ENCODE data around the gene SIPA1L3. TPM values are rescaled to one million over a fixed set of nuclear protein-coding genes. Genes with fewer than 3 reads are reported as not detected.

The SIPA1L3 gene
- total RNA-seq, 2 donors from 2014 or later, result 42.8 to 48.2 TPM

DNA sequence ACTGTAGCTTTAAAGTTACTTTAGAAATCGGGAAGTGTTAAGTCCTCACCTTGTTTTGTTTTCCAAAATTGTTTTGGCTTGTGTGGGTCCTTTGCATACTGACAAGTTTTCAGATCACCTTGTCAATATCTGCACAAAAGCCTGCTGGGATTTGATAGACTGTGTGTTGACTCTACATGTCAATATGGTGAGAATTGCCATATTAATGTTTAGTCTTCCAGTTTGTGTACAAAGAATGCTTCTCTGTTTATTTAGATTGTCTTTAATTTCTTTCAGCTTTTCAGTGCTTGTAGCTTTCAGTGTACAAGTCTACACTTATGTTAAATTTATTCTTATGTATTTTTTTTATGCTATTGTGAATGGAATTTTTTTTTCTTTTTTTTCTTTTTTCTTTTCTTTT lies 50.2 kb downstream of the SIPA1L3 start:
- H3K9ac ChIP-seq (ENCODE audit: extremely low read depth, low read length, poor library complexity, severe bottlenecking), result no peak overlapping the region
- no peak overlapping the region for H3K4me3 ChIP-seq (ENCODE audit: low read length)
- TF ChIP-seq, protein P1, sequence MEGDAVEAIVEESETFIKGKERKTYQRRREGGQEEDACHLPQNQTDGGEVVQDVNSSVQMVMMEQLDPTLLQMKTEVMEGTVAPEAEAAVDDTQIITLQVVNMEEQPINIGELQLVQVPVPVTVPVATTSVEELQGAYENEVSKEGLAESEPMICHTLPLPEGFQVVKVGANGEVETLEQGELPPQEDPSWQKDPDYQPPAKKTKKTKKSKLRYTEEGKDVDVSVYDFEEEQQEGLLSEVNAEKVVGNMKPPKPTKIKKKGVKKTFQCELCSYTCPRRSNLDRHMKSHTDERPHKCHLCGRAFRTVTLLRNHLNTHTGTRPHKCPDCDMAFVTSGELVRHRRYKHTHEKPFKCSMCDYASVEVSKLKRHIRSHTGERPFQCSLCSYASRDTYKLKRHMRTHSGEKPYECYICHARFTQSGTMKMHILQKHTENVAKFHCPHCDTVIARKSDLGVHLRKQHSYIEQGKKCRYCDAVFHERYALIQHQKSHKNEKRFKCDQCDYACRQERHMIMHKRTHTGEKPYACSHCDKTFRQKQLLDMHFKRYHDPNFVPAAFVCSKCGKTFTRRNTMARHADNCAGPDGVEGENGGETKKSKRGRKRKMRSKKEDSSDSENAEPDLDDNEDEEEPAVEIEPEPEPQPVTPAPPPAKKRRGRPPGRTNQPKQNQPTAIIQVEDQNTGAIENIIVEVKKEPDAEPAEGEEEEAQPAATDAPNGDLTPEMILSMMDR (conservative IDR thresholded peaks at IDR 0.05), result no peak
- no peaks in the 10 kb centered on the region for H3K36me3 ChIP-seq (ENCODE audit: control insufficient read depth, insufficient read depth, low read length)
- H3K36me3 Mint-ChIP-seq (ENCODE audit: low read depth), result peaks cover 8% of the 10 kb centered on the region
- DNase-seq, result no peak
- WGBS, 2 experiments (ENCODE audit: insufficient coverage in 1 of 2, insufficient read length in 1 of 2), result 89% methylated on average over 1 of the region's 1 CpG; no CpG with 5 or more reads in 1 of the 2 experiments
- H3K27me3 ChIP-seq (ENCODE audit: control insufficient read depth, insufficient read depth, low read length, poor library complexity, severe bottlenecking), result no peaks in the 10 kb centered on the region
- H3K27me3 Mint-ChIP-seq (ENCODE audit: insufficient read depth), result no peaks in the 10 kb centered on the region
- H3K4me3 Mint-ChIP-seq, result no peak overlapping the region
- no peaks in the 10 kb centered on the region for H3K9me3 ChIP-seq (ENCODE audit: control insufficient read depth, low read length)
- peaks cover 6% of the 10 kb centered on the region for H3K4me1 ChIP-seq (ENCODE audit: control insufficient read depth, insufficient read depth, low read length)
- peaks cover 13% of the 10 kb centered on the region for H3K9me3 Mint-ChIP-seq
- H3K27ac ChIP-seq (ENCODE audit: low read depth, low read length), result no peak overlapping the region
- H3K4me1 Mint-ChIP-seq, result peaks cover 22% of the 10 kb centered on the region
- H3K27ac Mint-ChIP-seq, result no peak overlapping the region

GRCh38 chr19:37959665-37960114 lies 52.7 kb downstream of the SIPA1L3 start:
- H3K9ac ChIP-seq (ENCODE audit: extremely low read depth, low read length, poor library complexity, severe bottlenecking), result no peak overlapping the region
- Mint-ChIP-seq H3K36me3 (ENCODE audit: low read depth) (peaks cover 8% of the 10 kb centered on the region), H3K27me3 (ENCODE audit: insufficient read depth) (no peaks in the 10 kb centered on the region), H3K4me3 (no peak overlapping the region), H3K4me1 (peaks cover 3% of the 10 kb centered on the region), H3K9me3 (peaks cover 13% of the 10 kb centered on the region), H3K27ac (no peak overlapping the region)
- no peaks in the 10 kb centered on the region for H3K4me1 ChIP-seq (ENCODE audit: control insufficient read depth, insufficient read depth, low read length)
- H3K36me3 ChIP-seq (ENCODE audit: control insufficient read depth, insufficient read depth, low read length), result no peaks in the 10 kb centered on the region
- H3K27me3 ChIP-seq (ENCODE audit: control insufficient read depth, insufficient read depth, low read length, poor library complexity, severe bottlenecking), result no peaks in the 10 kb centered on the region
- TF ChIP-seq, protein P1 (conservative IDR thresholded peaks at IDR 0.05), result no peak
- H3K9me3 ChIP-seq (ENCODE audit: control insufficient read depth, low read length), result no peaks in the 10 kb centered on the region
- DNase-seq, result no peak
- no peak overlapping the region for H3K4me3 ChIP-seq (ENCODE audit: low read length)
- H3K27ac ChIP-seq (ENCODE audit: low read depth, low read length), result no peak overlapping the region
- WGBS, 2 experiments (ENCODE audit: insufficient coverage in 1 of 2, insufficient read length in 1 of 2), result no CpG with 5 or more reads among the region's 3 CpGs

DNA sequence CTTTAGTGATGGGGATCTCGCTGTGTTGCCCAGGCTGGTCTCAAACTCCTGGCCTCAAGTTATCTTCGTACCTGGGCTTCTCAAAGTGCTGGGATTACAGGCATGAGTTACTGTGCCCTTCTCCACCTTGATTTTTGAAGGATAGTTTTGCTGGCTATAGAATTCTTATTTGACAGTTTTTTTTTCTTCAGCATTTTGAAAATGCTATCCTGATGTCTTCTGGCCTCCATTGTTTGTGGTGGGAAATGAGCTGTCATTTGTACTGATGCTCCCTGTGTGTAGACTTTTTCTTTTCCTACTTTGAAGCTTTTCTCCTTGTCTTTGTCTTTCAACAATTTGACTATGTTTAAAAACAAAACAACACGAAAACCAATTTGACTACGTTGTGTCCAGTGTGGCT lies 54.2 kb downstream of the SIPA1L3 start:
- no peak overlapping the region for H3K27ac Mint-ChIP-seq
- Histone ChIP-seq H3K36me3 (ENCODE audit: control insufficient read depth, insufficient read depth, low read length) (no peaks in the 10 kb centered on the region), H3K4me1 (ENCODE audit: control insufficient read depth, insufficient read depth, low read length) (no peaks in the 10 kb centered on the region), H3K27me3 (ENCODE audit: control insufficient read depth, insufficient read depth, low read length, poor library complexity, severe bottlenecking) (no peaks in the 10 kb centered on the region), H3K4me3 (ENCODE audit: low read length) (no peak overlapping the region), H3K9ac (ENCODE audit: extremely low read depth, low read length, poor library complexity, severe bottlenecking) (no peak overlapping the region), H3K9me3 (ENCODE audit: control insufficient read depth, low read length) (no peaks in the 10 kb centered on the region), H3K27ac (ENCODE audit: low read depth, low read length) (no peak overlapping the region)
- H3K4me3 Mint-ChIP-seq, result no peak overlapping the region
- 94 to 100% methylated on average over 1 to 4 of the region's 4 CpGs for WGBS, 2 experiments (ENCODE audit: insufficient coverage in 1 of 2, insufficient read length in 1 of 2)
- TF ChIP-seq, protein P1 (conservative IDR thresholded peaks at IDR 0.05), result no peak
- peaks cover 5% of the 10 kb centered on the region for H3K4me1 Mint-ChIP-seq
- DNase-seq, result no peak
- no peaks in the 10 kb centered on the region for H3K27me3 Mint-ChIP-seq (ENCODE audit: insufficient read depth)
- H3K36me3 Mint-ChIP-seq (ENCODE audit: low read depth), result peaks cover 8% of the 10 kb centered on the region
- H3K9me3 Mint-ChIP-seq, result peaks cover 13% of the 10 kb centered on the region
